Cerebellar nuclear complex (tissue), 1 donor: Measurements from ENCODE around the gene BCAS1.
"Not testable (repeated sequence)": the region's sequence is repeated elsewhere in the genome, so short reads cannot be mapped to it uniquely, and the experiment has no call there.

ENCODE experiments used
- DNase-seq, 2 experiments: peaks; one replicate each; lab custom pipeline; 2025; lab: John Stamatoyannopoulos, UW

The BCAS1 gene

GRCh38 chr20:53986037-53986650 is 84.2 kb downstream of the BCAS1 start:
- DNase-seq, result no peak

GRCh38 chr20:53985150-53985518 is 85.3 kb downstream of the BCAS1 start:
- no peak for DNase-seq

- no peak for DNase-seq
These were observed 85.8 kb downstream of the BCAS1 start for GRCh38 chr20:53984356-53985149.

- DNase-seq, result no peak
These were observed 87.0 kb downstream of the BCAS1 start for GRCh38 chr20:53983401-53983800.

- DNase-seq, result no peak
These were observed 87.8 kb downstream of the BCAS1 start for GRCh38 chr20:53982624-53983023.

- no peak for DNase-seq
These were observed 88.5 kb downstream of the BCAS1 start for GRCh38 chr20:53981752-53982437.

GRCh38 chr20:53981130-53981529 is 89.3 kb downstream of the BCAS1 start:
- no peak for DNase-seq

GRCh38 chr20:53980031-53980465 is 90.3 kb downstream of the BCAS1 start:
- DNase-seq, result no peak

- DNase-seq, result no peak
These were observed 91.9 kb downstream of the BCAS1 start for GRCh38 chr20:53978497-53978896.

GRCh38 chr20:53977391-53977790 is 93.0 kb downstream of the BCAS1 start:
- DNase-seq, result no peak

GRCh38 chr20:53975761-53976160 is 94.6 kb downstream of the BCAS1 start:
- no peak for DNase-seq

GRCh38 chr20:53974785-53975555 is 95.4 kb downstream of the BCAS1 start:
- DNase-seq, result no peak

- DNase-seq, result not testable (repeated sequence)
These were observed 96.5 kb downstream of the BCAS1 start for GRCh38 chr20:53973882-53974281.

GRCh38 chr20:53972179-53972578 is 98.2 kb downstream of the BCAS1 start:
- DNase-seq, result no peak

GRCh38 chr20:53971096-53971683 is 99.2 kb downstream of the BCAS1 start:
- DNase-seq, result no peak

- no peak for DNase-seq
These were observed 100.2 kb downstream of the BCAS1 start for GRCh38 chr20:53970232-53970631.

- no peak for DNase-seq
These were observed 102.9 kb downstream of the BCAS1 start for GRCh38 chr20:53967527-53967926.

- DNase-seq, result no peak
These were observed 103.5 kb downstream of the BCAS1 start for GRCh38 chr20:53966774-53967398.

- no peak for DNase-seq
These were observed 105.7 kb downstream of the BCAS1 start for GRCh38 chr20:53964501-53965253.

GRCh38 chr20:53964067-53964466 is 106.3 kb downstream of the BCAS1 start:
- no peak for DNase-seq

GRCh38 chr20:53963635-53964034 is 106.8 kb downstream of the BCAS1 start:
- DNase-seq, result no peak
